ENCODE measurements around the gene POLR2C. TPM values are rescaled to one million over a fixed set of nuclear protein-coding genes. Genes with fewer than 3 reads are reported as not detected.

POLR2C gene
- total RNA-seq, 1 donor from 2014 or later = 76.0 TPM

DNA sequence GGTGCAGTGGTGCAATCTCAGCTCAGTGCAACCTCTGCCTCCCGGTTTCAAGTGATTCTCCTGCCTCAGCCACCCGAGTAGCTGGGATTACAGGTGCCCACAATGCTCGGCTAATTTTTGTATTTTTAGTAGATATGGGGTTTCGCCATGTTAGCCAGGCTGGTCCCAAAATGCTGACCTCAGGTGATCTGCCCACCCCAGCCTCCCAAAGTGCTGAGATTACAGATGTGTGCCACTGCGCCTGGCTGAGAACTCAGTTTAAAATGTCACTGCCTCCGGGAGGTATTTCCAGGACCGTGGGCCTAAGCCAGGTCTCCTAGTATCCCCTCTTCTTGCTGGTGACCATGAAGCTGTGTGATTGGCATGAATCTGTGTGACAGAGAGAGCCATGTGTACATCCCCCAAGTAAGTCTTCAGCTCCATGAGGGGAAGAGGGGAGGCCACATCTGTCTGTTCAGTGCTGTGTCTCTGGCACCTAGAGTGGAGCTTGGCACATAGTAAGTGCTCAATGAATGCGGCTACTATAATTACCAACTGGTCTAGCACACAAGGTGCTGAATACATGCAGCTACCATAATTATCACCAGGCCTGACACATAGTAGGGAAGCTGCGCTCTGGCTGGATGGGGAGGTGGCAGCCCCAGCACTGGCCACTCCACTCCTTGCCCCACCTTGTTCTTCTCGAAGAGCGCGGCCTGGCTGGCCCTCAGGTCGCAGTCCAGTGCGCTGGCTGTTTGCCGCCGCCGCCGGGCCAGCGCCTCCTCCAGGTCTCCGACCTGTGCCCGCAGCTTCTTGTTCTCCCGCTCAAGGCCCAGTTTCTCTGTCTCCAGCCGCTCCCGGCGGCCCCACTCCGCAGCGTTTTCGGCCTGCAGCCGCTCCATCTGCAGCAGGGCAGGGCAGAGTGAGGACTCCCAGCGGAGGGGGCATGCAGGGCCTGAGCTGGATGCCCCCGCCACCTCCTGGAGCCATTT, 55.2 kb downstream of the POLR2C start:
- no peaks in the 10 kb centered on the region for H3K27me3 ChIP-seq (ENCODE audit: low read depth)
- intact Hi-C loops (cut with DNase I) = no loop called here
- TF ChIP-seq, protein P1, sequence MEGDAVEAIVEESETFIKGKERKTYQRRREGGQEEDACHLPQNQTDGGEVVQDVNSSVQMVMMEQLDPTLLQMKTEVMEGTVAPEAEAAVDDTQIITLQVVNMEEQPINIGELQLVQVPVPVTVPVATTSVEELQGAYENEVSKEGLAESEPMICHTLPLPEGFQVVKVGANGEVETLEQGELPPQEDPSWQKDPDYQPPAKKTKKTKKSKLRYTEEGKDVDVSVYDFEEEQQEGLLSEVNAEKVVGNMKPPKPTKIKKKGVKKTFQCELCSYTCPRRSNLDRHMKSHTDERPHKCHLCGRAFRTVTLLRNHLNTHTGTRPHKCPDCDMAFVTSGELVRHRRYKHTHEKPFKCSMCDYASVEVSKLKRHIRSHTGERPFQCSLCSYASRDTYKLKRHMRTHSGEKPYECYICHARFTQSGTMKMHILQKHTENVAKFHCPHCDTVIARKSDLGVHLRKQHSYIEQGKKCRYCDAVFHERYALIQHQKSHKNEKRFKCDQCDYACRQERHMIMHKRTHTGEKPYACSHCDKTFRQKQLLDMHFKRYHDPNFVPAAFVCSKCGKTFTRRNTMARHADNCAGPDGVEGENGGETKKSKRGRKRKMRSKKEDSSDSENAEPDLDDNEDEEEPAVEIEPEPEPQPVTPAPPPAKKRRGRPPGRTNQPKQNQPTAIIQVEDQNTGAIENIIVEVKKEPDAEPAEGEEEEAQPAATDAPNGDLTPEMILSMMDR (IDR thresholded peaks at IDR 0.05) = no peak
- H3K9me3 ChIP-seq = no peaks in the 10 kb centered on the region
- no peak overlapping the region for H3K4me3 ChIP-seq
- H3K27ac ChIP-seq = no peak overlapping the region
- H3K4me1 ChIP-seq = peaks cover 30% of the 10 kb centered on the region
- DNase-seq (no peak), ATAC-seq (no peak)
- peaks cover 10% of the 10 kb centered on the region for H3K36me3 ChIP-seq

DNA sequence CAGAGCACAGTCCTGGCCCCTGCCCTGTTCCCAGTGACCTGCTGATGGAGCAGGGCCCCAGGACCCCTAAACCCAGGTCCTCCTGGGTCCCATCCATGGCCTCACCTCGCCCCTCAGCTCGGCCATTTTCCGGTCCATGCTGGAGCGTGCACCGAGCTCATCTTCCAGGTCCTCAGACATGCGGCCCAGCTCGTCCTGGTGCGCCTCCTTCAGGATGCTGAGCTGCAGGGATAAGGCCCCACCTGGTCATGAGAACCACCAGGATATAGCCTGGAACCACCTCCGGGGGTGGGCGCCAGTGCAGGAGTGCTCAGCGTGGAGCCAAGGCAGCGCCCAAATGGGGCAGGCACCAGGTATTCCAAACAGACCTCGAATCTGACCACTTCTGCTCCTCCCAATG, 56.0 kb downstream of the POLR2C start:
- no peak overlapping the region for H3K27ac ChIP-seq
- intact Hi-C loops (cut with DNase I) = no loop called here
- TF ChIP-seq, protein P1 (IDR thresholded peaks at IDR 0.05) = no peak
- no peak for ATAC-seq
- H3K36me3 ChIP-seq = peaks cover 10% of the 10 kb centered on the region
- no peaks in the 10 kb centered on the region for H3K9me3 ChIP-seq
- H3K27me3 ChIP-seq (ENCODE audit: low read depth) = no peaks in the 10 kb centered on the region
- peaks cover 29% of the 10 kb centered on the region for H3K4me1 ChIP-seq
- DNase-seq = no peak
- no peak overlapping the region for H3K4me3 ChIP-seq

DNA sequence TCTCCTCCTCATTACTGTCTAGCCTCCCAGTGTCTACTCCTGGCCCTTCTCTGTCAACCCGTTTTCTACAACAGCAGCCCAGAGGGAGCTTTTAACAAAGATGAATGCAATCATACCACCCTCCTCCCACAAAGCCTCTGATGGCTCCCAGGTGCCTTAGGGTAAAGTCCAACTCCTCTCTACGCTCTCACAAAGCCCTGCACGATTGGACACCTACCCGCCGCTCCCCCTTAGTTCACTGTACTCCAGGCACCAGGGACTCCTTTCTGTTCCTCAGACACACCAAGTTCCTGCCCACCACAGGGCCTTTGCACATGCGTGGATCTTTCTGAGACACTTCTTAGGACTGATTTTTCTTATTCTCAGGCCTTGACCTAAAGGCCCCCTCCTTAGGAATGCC, 56.4 kb downstream of the POLR2C start:
- ATAC-seq (no peak), DNase-seq (no peak)
- Histone ChIP-seq H3K9me3 (no peaks in the 10 kb centered on the region), H3K36me3 (peaks cover 10% of the 10 kb centered on the region), H3K4me1 (peaks cover 25% of the 10 kb centered on the region), H3K27me3 (ENCODE audit: low read depth) (no peaks in the 10 kb centered on the region), H3K27ac (no peak overlapping the region), H3K4me3 (no peak overlapping the region)
- TF ChIP-seq, protein P1 (IDR thresholded peaks at IDR 0.05) = no peak
- intact Hi-C loops (cut with DNase I) = no loop called here

GRCh38 chr16:57519796-57520360, 57.4 kb downstream of the POLR2C start:
- H3K36me3 ChIP-seq = peaks cover 10% of the 10 kb centered on the region
- peaks cover 15% of the 10 kb centered on the region for H3K4me1 ChIP-seq
- TF ChIP-seq, protein P1 (IDR thresholded peaks at IDR 0.05) = peak; percentile 98
- H3K9me3 ChIP-seq = no peaks in the 10 kb centered on the region
- no peaks in the 10 kb centered on the region for H3K27me3 ChIP-seq (ENCODE audit: low read depth)
- no peak overlapping the region for H3K27ac ChIP-seq
- intact Hi-C loops (cut with DNase I) = no loop called here
- DNase-seq = peak; percentile 85
- peak; percentile 80 to 90 for ATAC-seq
- H3K4me3 ChIP-seq = no peak overlapping the region

Other genes with a start within 250 kb of the POLR2C start
- 58.1 TPM for gene ARL2BP, start 217.4 kb upstream of the POLR2C start, total RNA-seq
- gene PLLP, start 178.0 kb upstream of the POLR2C start, total RNA-seq = 77.5 TPM
- 2.0 TPM for gene CCL22, start 103.9 kb upstream of the POLR2C start, total RNA-seq
- gene CX3CL1, start 90.2 kb upstream of the POLR2C start, total RNA-seq = 33.6 TPM
- gene CCL17, start 57.9 kb upstream of the POLR2C start, total RNA-seq = 2.8 TPM
- 37.0 TPM for gene CIAPIN1, start 15.3 kb upstream of the POLR2C start, total RNA-seq
- 37.2 TPM for gene COQ9, start 15.2 kb upstream of the POLR2C start, total RNA-seq
- 57.3 TPM for gene DOK4, start 23.8 kb downstream of the POLR2C start, total RNA-seq
- gene CCDC102A, start 73.9 kb downstream of the POLR2C start, total RNA-seq = 12.8 TPM
- 1.4 TPM for gene ADGRG5, start 80.0 kb downstream of the POLR2C start, total RNA-seq
- 37.9 TPM for gene ADGRG1, start 166.0 kb downstream of the POLR2C start, total RNA-seq
- 7.7 TPM for gene ADGRG3, start 205.6 kb downstream of the POLR2C start, total RNA-seq
- gene DRC7, start 232.1 kb downstream of the POLR2C start, total RNA-seq = 4.3 TPM

Data from lower lobe of right lung (tissue), 2 donors.